Measurements from ENCODE around the gene CRIP2.

CRIP2 gene

GRCh38 chr14:105488781-105489541 lies 14.3 kb downstream of the CRIP2 start:
- H3K27me3 ChIP-seq (ENCODE audit: control insufficient read depth, insufficient read depth, low read length): peaks cover 43% of the 10 kb centered on the region
- H3K9ac ChIP-seq (ENCODE audit: low read depth, low read length): no peak overlapping the region
- H3K4me1 ChIP-seq (ENCODE audit: control insufficient read depth, insufficient read depth, low read length): no peaks in the 10 kb centered on the region
- peaks cover 5% of the 10 kb centered on the region for H3K36me3 ChIP-seq (ENCODE audit: control insufficient read depth, insufficient read depth, low read length)
- no peaks in the 10 kb centered on the region for H3K9me3 ChIP-seq (ENCODE audit: control insufficient read depth, insufficient read depth, low read length)
- peak overlapping the region; percentile 39 for H3K4me3 ChIP-seq (ENCODE audit: low read depth, low read length)

- H3K27me3 ChIP-seq (ENCODE audit: control insufficient read depth, insufficient read depth, low read length): peaks cover 39% of the 10 kb centered on the region
- H3K9ac ChIP-seq (ENCODE audit: low read depth, low read length): no peak overlapping the region
Observed at GRCh38 chr14:105489542-105490266, 15.1 kb downstream of the CRIP2 start.

GRCh38 chr14:105490267-105490571 lies 15.6 kb downstream of the CRIP2 start:
- Histone ChIP-seq H3K36me3 (ENCODE audit: control insufficient read depth, insufficient read depth, low read length) (peaks cover 5% of the 10 kb centered on the region), H3K27me3 (ENCODE audit: control insufficient read depth, insufficient read depth, low read length) (peaks cover 34% of the 10 kb centered on the region), H3K9ac (ENCODE audit: low read depth, low read length) (no peak overlapping the region), H3K4me1 (ENCODE audit: control insufficient read depth, insufficient read depth, low read length) (no peaks in the 10 kb centered on the region), H3K9me3 (ENCODE audit: control insufficient read depth, insufficient read depth, low read length) (no peaks in the 10 kb centered on the region), H3K4me3 (ENCODE audit: low read depth, low read length) (peak overlapping the region; percentile 39)

More at GRCh38 chr14:105489542-105490266, 15.1 kb downstream of the CRIP2 start:
- H3K4me1 ChIP-seq (ENCODE audit: control insufficient read depth, insufficient read depth, low read length): no peaks in the 10 kb centered on the region
- H3K4me3 ChIP-seq (ENCODE audit: low read depth, low read length): peak overlapping the region; percentile 39
- peaks cover 5% of the 10 kb centered on the region for H3K36me3 ChIP-seq (ENCODE audit: control insufficient read depth, insufficient read depth, low read length)
- H3K9me3 ChIP-seq (ENCODE audit: control insufficient read depth, insufficient read depth, low read length): no peaks in the 10 kb centered on the region

GRCh38 chr14:105490572-105491365 lies 16.1 kb downstream of the CRIP2 start, which contains the start of gene TEDC1:
TSS of gene TEDC1 (plus strand) at chr14:105491246. CDS start at chr14:105491376, 130 bp downstream.
- H3K4me3 ChIP-seq (ENCODE audit: low read depth, low read length): peak within 1 kb of the TSS; percentile 46
- H3K9ac ChIP-seq (ENCODE audit: low read depth, low read length): no peak within 1 kb of the TSS
- H3K9me3 ChIP-seq (ENCODE audit: control insufficient read depth, insufficient read depth, low read length): no peaks in the 10 kb centered on the region
- peaks cover 5% of the 10 kb centered on the region for H3K36me3 ChIP-seq (ENCODE audit: control insufficient read depth, insufficient read depth, low read length)
- no peaks in the 10 kb centered on the region for H3K4me1 ChIP-seq (ENCODE audit: control insufficient read depth, insufficient read depth, low read length)
- peaks cover 29% of the 10 kb centered on the region for H3K27me3 ChIP-seq (ENCODE audit: control insufficient read depth, insufficient read depth, low read length)

GRCh38 chr14:105491366-105491973 lies 16.8 kb downstream of the CRIP2 start:
- Histone ChIP-seq H3K9me3 (ENCODE audit: control insufficient read depth, insufficient read depth, low read length) (no peaks in the 10 kb centered on the region), H3K9ac (ENCODE audit: low read depth, low read length) (no peak overlapping the region), H3K4me3 (ENCODE audit: low read depth, low read length) (peak overlapping the region; percentile 46), H3K27me3 (ENCODE audit: control insufficient read depth, insufficient read depth, low read length) (peaks cover 24% of the 10 kb centered on the region), H3K4me1 (ENCODE audit: control insufficient read depth, insufficient read depth, low read length) (no peaks in the 10 kb centered on the region), H3K36me3 (ENCODE audit: control insufficient read depth, insufficient read depth, low read length) (peaks cover 5% of the 10 kb centered on the region)

GRCh38 chr14:105492031-105492970 lies 17.7 kb downstream of the CRIP2 start:
- Histone ChIP-seq H3K9ac (ENCODE audit: low read depth, low read length) (no peak overlapping the region), H3K9me3 (ENCODE audit: control insufficient read depth, insufficient read depth, low read length) (no peaks in the 10 kb centered on the region), H3K36me3 (ENCODE audit: control insufficient read depth, insufficient read depth, low read length) (peaks cover 5% of the 10 kb centered on the region), H3K4me3 (ENCODE audit: low read depth, low read length) (peak overlapping the region; percentile 30), H3K27me3 (ENCODE audit: control insufficient read depth, insufficient read depth, low read length) (peaks cover 16% of the 10 kb centered on the region), H3K4me1 (ENCODE audit: control insufficient read depth, insufficient read depth, low read length) (no peaks in the 10 kb centered on the region)

GRCh38 chr14:105492971-105493871 lies 18.6 kb downstream of the CRIP2 start:
- Histone ChIP-seq H3K36me3 (ENCODE audit: control insufficient read depth, insufficient read depth, low read length) (peaks cover 5% of the 10 kb centered on the region), H3K27me3 (ENCODE audit: control insufficient read depth, insufficient read depth, low read length) (peaks cover 7% of the 10 kb centered on the region), H3K9me3 (ENCODE audit: control insufficient read depth, insufficient read depth, low read length) (no peaks in the 10 kb centered on the region), H3K4me1 (ENCODE audit: control insufficient read depth, insufficient read depth, low read length) (no peaks in the 10 kb centered on the region), H3K9ac (ENCODE audit: low read depth, low read length) (no peak overlapping the region), H3K4me3 (ENCODE audit: low read depth, low read length) (no peak overlapping the region)

- Histone ChIP-seq H3K27me3 (ENCODE audit: control insufficient read depth, insufficient read depth, low read length) (peaks cover under 1% of the 10 kb centered on the region), H3K9ac (ENCODE audit: low read depth, low read length) (no peak overlapping the region), H3K36me3 (ENCODE audit: control insufficient read depth, insufficient read depth, low read length) (peaks cover 5% of the 10 kb centered on the region), H3K4me3 (ENCODE audit: low read depth, low read length) (no peak overlapping the region), H3K4me1 (ENCODE audit: control insufficient read depth, insufficient read depth, low read length) (no peaks in the 10 kb centered on the region), H3K9me3 (ENCODE audit: control insufficient read depth, insufficient read depth, low read length) (no peaks in the 10 kb centered on the region)
Observed at GRCh38 chr14:105493921-105494605, 19.4 kb downstream of the CRIP2 start.

- Histone ChIP-seq H3K4me3 (ENCODE audit: low read depth, low read length) (no peak overlapping the region), H3K27me3 (ENCODE audit: control insufficient read depth, insufficient read depth, low read length) (no peaks in the 10 kb centered on the region), H3K9ac (ENCODE audit: low read depth, low read length) (no peak overlapping the region), H3K9me3 (ENCODE audit: control insufficient read depth, insufficient read depth, low read length) (no peaks in the 10 kb centered on the region), H3K4me1 (ENCODE audit: control insufficient read depth, insufficient read depth, low read length) (no peaks in the 10 kb centered on the region), H3K36me3 (ENCODE audit: control insufficient read depth, insufficient read depth, low read length) (peaks cover 5% of the 10 kb centered on the region)
Observed at GRCh38 chr14:105494606-105494929, 19.9 kb downstream of the CRIP2 start.
